Stomach (tissue), 4 donors: ENCODE data around the gene TDRD12.
"Not testable (repeated sequence)": the region's sequence is repeated elsewhere in the genome, so short reads cannot be mapped to it uniquely, and the experiment has no call there.

Source experiments
- CTCF ChIP-seq, 7 experiments: fragments of 450-650 bp in 4 of 7; fragments of 200-600 bp in 3 of 7; sonication (generic) in 3 of 7; IDR thresholded peaks; one replicate each; pipeline ENCODE4 v1.5.1; 2016 to 2019; ENCODE audit warnings: antibody characterized with exemption in 7 of 7, control low read depth in 2 of 7, mild to moderate bottlenecking in 1 of 7
- POLR2AphosphoS5 ChIP-seq, 3 donors: sonication (generic); formaldehyde crosslinking; IDR thresholded peaks; one replicate each; pipeline ENCODE4 v1.6.1; 2016; ENCODE audit warnings: antibody characterized with exemption in 3 of 3

- TF ChIP-seq POLR2AphosphoS5 (IDR thresholded peaks at IDR 0.05) = peak in 1 of 3 donors; percentile 34
- TF ChIP-seq CTCF (IDR thresholded peaks at IDR 0.05) = not testable (repeated sequence)
Observed at GRCh38 chr19:32695506-32695905, 24.1 kb upstream of the TDRD12 start.
